Subcutaneous abdominal adipose tissue (tissue), 5 donors: Measurements from ENCODE around the gene HOXA11.
A peak's percentile ranks its signal among the peaks of the same experiment; 100 is the strongest.

Experiments
- H3K27ac ChIP-seq: one replicate; pipeline ENCODE4 v1.7.0; 2013; ENCODE audit warnings: low read depth, mild to moderate bottlenecking, inconsistent platforms, low read length, moderate library complexity
- H3K27me3 ChIP-seq, 5 donors: one replicate each; pipeline ENCODE4 v1.7.0; 2013; ENCODE audit warnings: low read length in 5 of 5, inconsistent platforms in 1 of 5; ENCODE audit not compliant: control insufficient read depth in 5 of 5, insufficient read depth in 4 of 5
- H3K36me3 ChIP-seq, 5 donors: one replicate each; pipeline ENCODE4 v1.7.0; 2013; ENCODE audit warnings: low read length in 5 of 5; ENCODE audit not compliant: control insufficient read depth in 5 of 5, insufficient read depth in 5 of 5
- H3K4me1 ChIP-seq, 5 donors: one replicate each; pipeline ENCODE4 v1.7.0; 2013; ENCODE audit warnings: low read length in 5 of 5, mild to moderate bottlenecking in 3 of 5, moderate library complexity in 1 of 5; ENCODE audit not compliant: control insufficient read depth in 5 of 5, insufficient read depth in 5 of 5
- H3K4me3 ChIP-seq, 5 donors: one replicate each; pipeline ENCODE4 v1.7.0; 2013; ENCODE audit warnings: low read length in 5 of 5, low read depth in 1 of 5
- H3K9ac ChIP-seq, 5 donors: one replicate each; pipeline ENCODE4 v1.7.0; 2013; ENCODE audit warnings: low read length in 5 of 5, mild to moderate bottlenecking in 4 of 5, moderate library complexity in 3 of 5
- H3K9me3 ChIP-seq, 5 donors: one replicate each; pipeline ENCODE4 v1.7.0; 2013; ENCODE audit warnings: low read length in 5 of 5; ENCODE audit not compliant: control insufficient read depth in 5 of 5
- donor health status: healthy.
- donor health status: healthy.
- donor health status: healthy.
- donor health status: healthy.
- donor health status: healthy.

The HOXA11 gene

DNA sequence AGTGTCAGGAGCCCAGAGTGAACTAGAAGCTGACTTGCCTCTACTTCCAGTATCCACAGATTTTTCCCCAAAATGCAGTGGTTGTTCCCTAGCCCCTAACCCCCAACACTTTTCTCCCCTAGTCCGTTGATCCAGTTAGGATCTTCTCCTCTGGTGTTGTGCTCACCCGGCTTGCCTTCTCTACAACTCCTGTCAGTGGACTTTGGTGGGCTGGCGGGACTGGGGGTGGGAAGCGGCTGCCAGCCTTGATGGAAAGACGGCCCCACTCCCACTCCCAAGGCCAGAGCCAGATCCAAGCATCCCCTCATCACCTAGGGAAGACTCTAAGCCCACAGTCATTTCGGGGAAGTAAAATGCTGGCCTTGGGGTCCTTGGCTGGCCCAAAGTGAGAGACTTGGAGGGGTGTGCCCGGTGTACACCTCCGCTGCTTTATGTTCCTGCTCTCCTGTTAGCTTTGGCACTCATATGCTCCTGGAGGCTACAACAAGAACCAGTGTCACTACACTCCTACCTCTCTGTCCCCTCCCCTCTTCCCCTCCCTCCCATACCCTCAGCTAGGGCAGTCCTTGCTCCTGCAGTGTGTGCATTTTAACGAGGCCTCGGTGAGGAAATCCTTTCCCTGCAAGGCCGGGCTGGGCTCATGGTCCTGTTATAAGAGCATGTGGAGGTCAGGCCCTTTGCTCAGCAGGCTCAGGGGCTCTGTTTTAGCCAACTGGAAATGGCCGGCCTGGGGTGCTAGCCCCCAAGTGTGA is 10.0 kb downstream of the HOXA11 start:
- peak overlapping the region; percentile 98 for H3K27ac ChIP-seq
- peaks cover 0 to 25% (median 12%) of the 10 kb centered on the region in 5 donors for H3K27me3 ChIP-seq
- H3K36me3 ChIP-seq = no peaks in the 10 kb centered on the region
- peak overlapping the region in 2 of 5 donors; percentile 52 to 71 for H3K9ac ChIP-seq
- peak overlapping the region in 4 of 5 donors; percentile 4 to 86 (median 78) for H3K4me3 ChIP-seq
- no peaks in the 10 kb centered on the region for H3K9me3 ChIP-seq
- peaks cover 2 to 91% (median 84%) of the 10 kb centered on the region in 5 donors for H3K4me1 ChIP-seq

DNA sequence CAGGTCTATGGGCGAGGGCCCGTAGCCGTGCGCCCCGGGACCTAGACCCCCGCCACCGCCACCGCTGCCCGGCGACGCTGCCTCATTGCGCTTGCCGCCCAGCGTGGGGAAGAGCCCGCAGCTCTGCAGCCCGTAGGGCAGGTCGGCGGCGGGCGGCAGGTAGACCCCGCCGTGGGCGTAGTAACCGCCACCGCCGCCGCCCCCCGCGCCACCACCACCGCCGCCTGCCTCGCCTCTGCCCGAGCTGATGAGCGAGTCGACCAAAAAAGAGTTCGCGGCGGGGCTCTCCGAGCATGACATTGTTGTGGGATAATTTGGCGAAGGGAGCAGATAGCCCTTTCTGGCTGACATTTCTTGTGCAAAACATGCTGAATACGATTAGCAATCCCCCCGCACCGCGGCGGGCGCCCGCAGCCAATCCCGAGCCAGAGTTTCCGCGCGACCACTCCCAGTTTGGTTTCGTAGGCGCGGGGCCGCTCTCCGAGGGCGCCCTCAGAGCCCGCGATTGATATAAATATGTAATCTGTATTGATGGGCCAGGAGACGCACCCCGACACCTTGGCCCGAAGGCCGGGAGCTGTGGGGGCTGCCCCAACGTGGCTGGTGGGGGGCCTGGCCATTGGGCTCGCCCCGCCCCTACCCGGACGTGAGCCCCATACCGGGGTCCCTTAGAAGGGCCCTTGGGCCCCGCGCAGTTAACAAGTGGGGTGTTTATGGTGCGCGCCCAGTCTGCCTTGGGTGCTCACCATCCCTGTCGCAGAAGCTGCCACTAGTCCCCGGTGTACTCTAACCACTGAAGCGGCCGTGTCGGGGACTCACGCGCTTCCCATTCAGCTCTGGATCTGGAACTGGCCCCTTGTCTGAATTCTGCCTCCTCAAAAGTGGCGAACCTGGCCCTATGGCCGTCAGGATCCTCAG is 10.8 kb downstream of the HOXA11 start, which contains the start of gene HOXA10:
HOXA10 (minus strand) TSS at position 365 of the 918 bp plus-strand sequence; CDS start at position 351, 14 bp downstream.
- H3K27ac ChIP-seq = peak within 1 kb of the TSS; percentile 98
- peaks cover 0 to 90% (median 82%) of the 10 kb centered on the region in 5 donors for H3K4me1 ChIP-seq
- H3K9ac ChIP-seq = peak within 1 kb of the TSS in 4 of 5 donors; percentile 52 to 72 (median 67)
- H3K9me3 ChIP-seq = no peaks in the 10 kb centered on the region
- H3K27me3 ChIP-seq = peaks cover 0 to 28% (median 12%) of the 10 kb centered on the region in 5 donors
- no peaks in the 10 kb centered on the region for H3K36me3 ChIP-seq
- H3K4me3 ChIP-seq = peak within 1 kb of the TSS; percentile 69 to 86 (median 76)

DNA sequence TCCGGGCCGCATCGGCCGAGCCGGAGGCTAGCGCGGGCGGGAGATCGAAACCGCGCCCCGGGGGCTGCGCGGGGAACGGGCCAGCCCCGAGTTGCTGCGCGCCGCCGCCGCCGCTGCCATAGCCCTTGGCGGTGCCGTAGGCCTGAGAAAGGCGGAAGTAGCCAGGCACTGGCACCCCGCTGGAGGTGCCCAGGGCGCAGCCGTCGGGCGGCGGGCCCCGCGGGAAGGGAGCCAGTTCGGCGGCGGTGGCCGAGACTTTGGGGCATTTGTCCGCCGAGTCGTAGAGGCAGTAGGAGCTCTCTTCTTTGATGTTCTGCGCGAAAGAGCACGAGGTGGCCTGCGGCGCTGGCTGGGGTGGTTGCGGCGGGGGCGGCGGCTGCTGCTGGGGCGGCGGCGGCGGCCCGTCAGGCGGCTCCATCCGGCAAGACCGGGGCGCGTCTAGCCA is 11.5 kb downstream of the HOXA11 start:
- peaks cover 0 to 90% (median 84%) of the 10 kb centered on the region in 5 donors for H3K4me1 ChIP-seq
- peaks cover 0 to 30% (median 12%) of the 10 kb centered on the region in 5 donors for H3K27me3 ChIP-seq
- peak overlapping the region; percentile 98 for H3K27ac ChIP-seq
- no peaks in the 10 kb centered on the region for H3K9me3 ChIP-seq
- peak overlapping the region in 4 of 5 donors; percentile 74 to 86 (median 78) for H3K4me3 ChIP-seq
- H3K9ac ChIP-seq = peak overlapping the region in 3 of 5 donors; percentile 52 to 72 (median 71)
- H3K36me3 ChIP-seq = no peaks in the 10 kb centered on the region

DNA sequence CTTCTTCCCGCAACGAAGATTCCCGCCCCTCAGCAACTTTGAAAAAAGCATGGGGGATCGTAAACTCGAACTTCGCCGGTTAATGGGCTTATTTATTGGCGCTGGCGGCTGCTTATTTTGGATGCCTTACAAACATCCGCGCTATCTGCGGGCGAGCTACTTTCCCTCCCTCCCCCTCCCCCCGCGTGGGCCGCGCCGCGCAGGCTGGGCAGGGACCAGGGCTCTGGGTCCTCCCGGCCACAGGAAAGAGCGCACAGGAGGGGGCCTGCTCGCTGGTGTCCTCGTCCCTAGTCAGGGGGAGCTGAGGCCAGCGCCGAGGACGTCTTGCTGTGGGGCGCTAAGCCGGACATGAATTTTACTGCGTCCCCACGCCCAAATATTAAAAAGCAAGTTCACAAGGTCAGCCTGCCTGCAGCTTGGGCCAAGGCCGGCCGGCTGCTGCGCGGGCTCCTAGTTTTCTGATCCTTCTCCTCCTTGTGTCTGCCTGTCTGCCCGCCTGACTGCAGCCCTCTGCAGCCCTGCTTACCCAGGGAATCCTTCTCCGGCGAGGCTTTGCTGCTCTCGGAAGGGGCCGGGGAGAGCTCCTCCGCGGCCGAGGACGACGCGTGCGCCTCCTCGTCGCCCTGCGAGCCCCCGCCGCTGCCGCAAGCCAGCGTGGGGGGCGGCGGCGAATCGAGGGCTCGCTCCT is 12.1 kb downstream of the HOXA11 start:
- Histone ChIP-seq H3K4me3 (peak overlapping the region; percentile 69 to 86 (median 76)), H3K27ac (peak overlapping the region; percentile 98), H3K9me3 (no peaks in the 10 kb centered on the region), H3K9ac (peak overlapping the region; percentile 52 to 71 (median 63)), H3K36me3 (no peaks in the 10 kb centered on the region), H3K4me1 (peaks cover 0 to 90% (median 87%) of the 10 kb centered on the region in 5 donors), H3K27me3 (peaks cover 0 to 28% (median 12%) of the 10 kb centered on the region in 5 donors)

DNA sequence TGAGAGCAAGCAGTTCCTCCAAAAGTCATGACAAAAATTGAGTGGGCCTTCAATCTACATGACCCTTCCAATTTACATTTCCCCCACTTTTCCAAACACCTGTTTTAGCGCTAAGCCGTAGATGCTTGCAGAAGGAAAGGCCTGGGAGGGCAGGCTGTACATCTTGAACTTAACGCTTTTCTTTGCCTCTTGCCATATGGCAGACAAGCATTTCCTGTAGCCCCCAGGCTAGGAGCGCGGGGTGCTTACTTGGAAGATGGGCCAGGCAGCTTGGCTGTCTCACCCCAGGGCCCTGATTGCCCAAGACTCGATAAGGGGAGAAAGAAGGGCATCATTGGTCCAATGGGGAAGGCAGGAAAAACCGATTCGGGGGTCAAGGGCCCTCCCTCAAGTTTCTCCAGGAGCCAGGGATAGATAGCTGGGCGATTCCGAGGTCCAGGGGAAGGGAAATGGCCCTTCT is 12.7 kb downstream of the HOXA11 start:
- H3K27me3 ChIP-seq = peaks cover 0 to 28% (median 12%) of the 10 kb centered on the region in 5 donors
- peak overlapping the region; percentile 69 to 86 (median 76) for H3K4me3 ChIP-seq
- peak overlapping the region; percentile 7 to 71 (median 63) for H3K9ac ChIP-seq
- H3K4me1 ChIP-seq = peaks cover 0 to 90% (median 87%) of the 10 kb centered on the region in 5 donors
- H3K36me3 ChIP-seq = no peaks in the 10 kb centered on the region
- no peaks in the 10 kb centered on the region for H3K9me3 ChIP-seq
- H3K27ac ChIP-seq = peak overlapping the region; percentile 98

DNA sequence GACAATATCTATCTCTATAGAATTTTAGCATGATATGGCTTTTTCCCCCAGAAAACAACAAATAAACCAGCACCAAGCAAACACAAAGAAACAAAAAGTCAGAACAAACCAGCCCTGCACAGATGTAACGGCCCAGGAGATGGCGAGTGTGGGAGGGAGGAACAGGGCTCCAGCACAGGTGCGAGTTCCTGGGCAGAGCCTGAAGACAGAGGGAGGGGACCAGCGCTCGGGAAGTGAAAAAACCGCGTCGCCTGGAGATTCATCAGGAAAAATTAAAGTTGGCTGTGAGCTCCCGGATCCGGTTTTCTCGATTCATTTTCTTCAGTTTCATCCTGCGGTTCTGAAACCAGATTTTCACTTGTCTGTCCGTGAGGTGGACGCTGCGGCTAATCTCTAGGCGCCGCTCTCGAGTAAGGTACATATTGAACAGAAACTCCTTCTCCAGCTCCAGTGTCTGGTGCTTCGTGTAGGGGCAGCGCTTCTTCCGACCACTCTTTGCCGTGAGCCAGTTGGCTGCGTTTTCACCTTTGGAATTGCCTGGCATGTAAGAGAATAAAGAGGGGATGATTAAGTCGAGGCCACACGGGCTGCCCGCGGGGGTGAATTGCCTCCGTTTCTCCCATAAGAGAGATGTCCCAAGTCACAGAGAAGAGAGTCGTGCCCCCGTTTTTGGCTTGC is 13.3 kb downstream of the HOXA11 start:
- Histone ChIP-seq H3K27me3 (peaks cover 0 to 28% (median 12%) of the 10 kb centered on the region in 5 donors), H3K9ac (peak overlapping the region; percentile 30 to 72 (median 63)), H3K4me1 (peaks cover 0 to 90% (median 87%) of the 10 kb centered on the region in 5 donors), H3K4me3 (peak overlapping the region; percentile 69 to 86 (median 76)), H3K27ac (peak overlapping the region; percentile 98), H3K9me3 (no peaks in the 10 kb centered on the region), H3K36me3 (no peaks in the 10 kb centered on the region)

DNA sequence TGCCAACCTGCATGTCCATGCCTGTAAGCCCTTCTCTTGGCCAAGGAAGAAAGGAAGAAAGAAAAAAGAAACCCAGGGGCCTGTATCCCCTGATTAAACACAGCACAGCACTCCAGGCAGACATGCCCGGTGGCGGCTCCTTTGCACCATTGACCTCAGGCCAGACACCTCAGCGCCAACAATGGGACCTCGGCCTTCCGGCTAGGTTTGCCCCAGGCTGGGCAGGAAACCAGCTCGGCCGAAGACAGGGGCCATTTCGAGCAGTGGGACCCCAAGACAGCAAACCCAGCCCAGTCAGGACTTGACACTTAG is 13.8 kb downstream of the HOXA11 start:
- H3K4me3 ChIP-seq = peak overlapping the region; percentile 69 to 86 (median 76)
- H3K27ac ChIP-seq = peak overlapping the region; percentile 98
- H3K9me3 ChIP-seq = no peaks in the 10 kb centered on the region
- H3K36me3 ChIP-seq = no peaks in the 10 kb centered on the region
- H3K4me1 ChIP-seq = peaks cover 0 to 90% (median 87%) of the 10 kb centered on the region in 5 donors
- H3K27me3 ChIP-seq = peaks cover 0 to 28% (median 10%) of the 10 kb centered on the region in 5 donors
- H3K9ac ChIP-seq = peak overlapping the region; percentile 7 to 72 (median 30)

DNA sequence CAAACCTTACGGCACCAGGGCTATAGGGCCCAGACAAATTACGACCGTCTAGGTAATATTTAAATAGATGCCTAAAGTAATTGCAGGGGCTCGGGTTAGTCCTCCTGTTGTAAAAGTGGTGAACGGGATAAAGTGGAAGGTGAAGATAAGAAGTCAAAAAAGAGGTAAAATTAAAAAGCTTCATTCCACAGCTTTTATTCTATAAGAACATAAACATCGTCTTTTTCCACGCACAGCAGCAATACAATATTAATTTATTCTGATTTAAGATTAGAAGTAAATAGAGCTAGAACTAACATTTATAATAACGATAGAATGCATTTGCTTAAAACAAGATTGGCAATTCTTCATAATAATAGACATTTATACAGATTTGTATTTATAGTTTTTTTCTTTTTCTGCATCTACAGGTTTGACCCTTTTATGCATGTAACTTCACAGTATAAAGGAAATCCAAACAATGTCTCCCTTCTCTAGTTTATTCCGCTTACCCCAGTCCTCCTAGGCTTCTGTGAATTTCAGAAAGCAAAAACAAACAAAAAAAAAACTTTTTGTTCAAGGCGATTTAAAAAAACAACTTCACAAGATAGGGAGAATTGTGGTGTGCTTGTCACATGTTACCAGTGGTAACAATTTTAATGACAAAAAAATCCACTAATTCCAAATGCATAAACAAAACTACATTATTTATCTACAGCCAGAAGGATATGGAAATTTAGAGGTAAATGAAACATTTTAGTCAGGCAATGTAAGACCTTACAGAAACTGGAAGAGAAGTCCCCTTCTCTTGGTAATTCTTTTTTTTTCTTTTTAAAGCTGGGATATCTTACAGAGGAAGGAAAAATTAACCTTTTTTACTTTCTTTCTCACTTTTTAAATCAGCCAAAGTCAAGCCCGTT is 14.4 kb downstream of the HOXA11 start:
- H3K4me1 ChIP-seq = peaks cover 0 to 90% (median 87%) of the 10 kb centered on the region in 5 donors
- peaks cover 0 to 28% (median 10%) of the 10 kb centered on the region in 5 donors for H3K27me3 ChIP-seq
- peak overlapping the region; percentile 98 for H3K27ac ChIP-seq
- no peaks in the 10 kb centered on the region for H3K9me3 ChIP-seq
- H3K9ac ChIP-seq = peak overlapping the region in 4 of 5 donors; percentile 7 to 76 (median 52)
- H3K4me3 ChIP-seq = peak overlapping the region; percentile 69 to 86 (median 80)
- H3K36me3 ChIP-seq = no peaks in the 10 kb centered on the region
